Retina (tissue), 1 donor: ENCODE data around the gene TERF2IP.

Source experiments
- DNase-seq: peaks from one replicate; pipeline ENCODE4 v3.0.0-alpha.2; 2016

TERF2IP gene

GRCh38 chr16:75647492-75648264 lies at the start of gene TERF2IP, which contains the start of gene KARS1:
TSS of gene TERF2IP (plus strand) at chr16:75647773. CDS start at chr16:75647883, 110 bp downstream.
TSS of gene KARS1 (minus strand) at chr16:75647665. CDS start at chr16:75647639, 26 bp downstream.
- peak; percentile 95 for DNase-seq

GRCh38 chr16:75599452-75600277 lies 47.9 kb upstream of the TERF2IP start:
- no peak for DNase-seq

- no peak for DNase-seq
These were observed 44.3 kb upstream of the TERF2IP start for GRCh38 chr16:75603241-75603640.

- DNase-seq: no peak
These were observed 41.1 kb upstream of the TERF2IP start for GRCh38 chr16:75606507-75606906.

GRCh38 chr16:75614066-75614897 lies 33.3 kb upstream of the TERF2IP start:
- no peak for DNase-seq

GRCh38 chr16:75615619-75616018 lies 32.0 kb upstream of the TERF2IP start:
- DNase-seq: no peak

GRCh38 chr16:75616521-75617010 lies 31.0 kb upstream of the TERF2IP start:
- no peak for DNase-seq

- no peak for DNase-seq
These were observed 30.5 kb upstream of the TERF2IP start for GRCh38 chr16:75617121-75617520.

GRCh38 chr16:75618780-75619179 lies 28.8 kb upstream of the TERF2IP start:
- no peak for DNase-seq

GRCh38 chr16:75620326-75621169 lies 27.0 kb upstream of the TERF2IP start:
- no peak for DNase-seq

GRCh38 chr16:75621170-75621477 lies 26.4 kb upstream of the TERF2IP start:
- peak; percentile 13 for DNase-seq

- peak; percentile 99 for DNase-seq
These were observed 24.6 kb upstream of the TERF2IP start, which contains the start of gene ADAT1 for GRCh38 chr16:75622761-75623605. TSS of gene ADAT1 (minus strand) at chr16:75623281. CDS start at chr16:75620799, 2,482 bp downstream.

- DNase-seq: no peak
These were observed 22.6 kb upstream of the TERF2IP start for GRCh38 chr16:75624921-75625334.

GRCh38 chr16:75626806-75627205 lies 20.8 kb upstream of the TERF2IP start:
- no peak for DNase-seq

GRCh38 chr16:75627851-75628250 lies 19.7 kb upstream of the TERF2IP start:
- no peak for DNase-seq

- no peak for DNase-seq
These were observed 19.2 kb upstream of the TERF2IP start for GRCh38 chr16:75628351-75628750.

GRCh38 chr16:75629132-75629531 lies 18.4 kb upstream of the TERF2IP start:
- no peak for DNase-seq

- no peak for DNase-seq
These were observed 17.5 kb upstream of the TERF2IP start for GRCh38 chr16:75630052-75630451.

GRCh38 chr16:75632857-75633256 lies 14.7 kb upstream of the TERF2IP start:
- DNase-seq: no peak

GRCh38 chr16:75635036-75635435 lies 12.5 kb upstream of the TERF2IP start:
- DNase-seq: no peak

- DNase-seq: no peak
These were observed 7.0 kb upstream of the TERF2IP start for GRCh38 chr16:75640598-75640997.
